Lower leg skin (tissue), 3 donors: ENCODE measurements around the gene ARHGDIB.

Experiments used
- POLR2A ChIP-seq, 2 donors: fragments of 450-650 bp; IDR thresholded peaks; one replicate each; pipeline ENCODE4 v1.6.1; 2016 to 2017; ENCODE audit warnings: antibody characterized with exemption in 2 of 2, mild to moderate bottlenecking in 1 of 2, moderate library complexity in 1 of 2
- TF ChIP-seq, protein P1 (sequence below), 3 donors: fragments of 450-650 bp; IDR thresholded peaks; one replicate each; pipeline ENCODE4 v1.5.1; 2016; ENCODE audit warnings: antibody characterized with exemption in 3 of 3, mild to moderate bottlenecking in 3 of 3, moderate library complexity in 2 of 3

DNA sequence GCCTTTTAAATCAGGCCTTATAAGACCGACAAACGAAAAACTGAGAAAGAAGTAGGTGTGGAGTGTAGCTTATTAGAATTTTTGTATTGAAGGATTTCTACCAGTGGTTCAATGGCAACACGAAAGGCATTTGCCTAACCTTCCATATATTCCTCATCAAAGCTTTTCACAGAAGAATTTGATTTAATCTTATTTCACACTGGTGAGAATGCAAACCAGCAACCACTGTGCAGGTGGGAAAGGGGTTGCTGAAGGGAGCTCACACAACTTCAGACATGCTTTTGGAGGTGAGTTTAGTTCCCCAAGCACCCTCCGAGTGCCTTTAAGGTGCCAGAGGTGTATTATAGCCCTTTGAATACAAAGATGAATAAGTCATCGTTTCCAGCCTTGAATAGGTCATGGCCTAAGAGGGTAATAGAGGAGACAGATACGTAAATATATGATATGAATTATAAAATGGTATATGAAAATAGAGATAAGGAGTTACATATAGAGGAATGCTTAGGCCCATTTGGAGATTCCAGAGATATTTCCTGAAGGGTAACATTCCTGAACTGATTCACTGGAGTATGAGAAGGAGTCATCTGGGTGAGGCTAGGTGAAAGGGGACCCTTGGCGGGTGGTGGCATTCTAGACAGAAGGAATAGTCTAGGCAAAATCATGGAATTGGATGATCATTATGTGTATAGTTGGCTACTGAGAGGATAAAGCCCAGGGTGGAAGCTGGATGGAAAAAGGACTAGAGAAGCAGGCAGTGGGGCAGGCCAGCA is 29.4 kb downstream of the ARHGDIB start:
- TF ChIP-seq, protein P1, sequence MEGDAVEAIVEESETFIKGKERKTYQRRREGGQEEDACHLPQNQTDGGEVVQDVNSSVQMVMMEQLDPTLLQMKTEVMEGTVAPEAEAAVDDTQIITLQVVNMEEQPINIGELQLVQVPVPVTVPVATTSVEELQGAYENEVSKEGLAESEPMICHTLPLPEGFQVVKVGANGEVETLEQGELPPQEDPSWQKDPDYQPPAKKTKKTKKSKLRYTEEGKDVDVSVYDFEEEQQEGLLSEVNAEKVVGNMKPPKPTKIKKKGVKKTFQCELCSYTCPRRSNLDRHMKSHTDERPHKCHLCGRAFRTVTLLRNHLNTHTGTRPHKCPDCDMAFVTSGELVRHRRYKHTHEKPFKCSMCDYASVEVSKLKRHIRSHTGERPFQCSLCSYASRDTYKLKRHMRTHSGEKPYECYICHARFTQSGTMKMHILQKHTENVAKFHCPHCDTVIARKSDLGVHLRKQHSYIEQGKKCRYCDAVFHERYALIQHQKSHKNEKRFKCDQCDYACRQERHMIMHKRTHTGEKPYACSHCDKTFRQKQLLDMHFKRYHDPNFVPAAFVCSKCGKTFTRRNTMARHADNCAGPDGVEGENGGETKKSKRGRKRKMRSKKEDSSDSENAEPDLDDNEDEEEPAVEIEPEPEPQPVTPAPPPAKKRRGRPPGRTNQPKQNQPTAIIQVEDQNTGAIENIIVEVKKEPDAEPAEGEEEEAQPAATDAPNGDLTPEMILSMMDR (IDR thresholded peaks at IDR 0.05) = no peak
- no peak for TF ChIP-seq POLR2A (IDR thresholded peaks at IDR 0.05)
